GM21447 (cell line): Measurements from ENCODE around the gene DCAF5.

Experiments used
- ATAC-seq: cut with Tn5 transposase; IDR thresholded peaks from one replicate; pipeline ENCODE4 v1.9.1; 2021; ENCODE audit not compliant: unreplicated experiment

The DCAF5 gene

DNA sequence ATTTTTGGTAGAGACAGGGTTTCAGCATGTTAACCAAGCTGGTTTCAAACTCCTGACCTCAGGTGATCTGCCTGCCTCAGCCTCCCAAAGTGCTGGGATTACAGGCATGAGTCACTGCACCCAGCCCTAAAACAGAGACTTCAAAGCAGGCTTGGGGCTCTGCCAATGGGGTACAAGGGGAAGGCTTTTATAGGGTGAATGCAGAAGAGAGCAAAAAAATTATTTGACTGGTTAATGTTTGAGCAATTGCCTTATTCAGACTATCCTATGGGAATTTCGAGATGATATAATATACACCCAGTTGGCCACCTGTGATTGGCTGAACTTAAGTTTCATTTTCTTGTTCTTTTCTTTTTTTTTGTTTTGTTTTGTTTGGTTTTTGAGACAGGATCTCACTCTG, 142.3 kb downstream of the DCAF5 start:
- no peak for ATAC-seq

DNA sequence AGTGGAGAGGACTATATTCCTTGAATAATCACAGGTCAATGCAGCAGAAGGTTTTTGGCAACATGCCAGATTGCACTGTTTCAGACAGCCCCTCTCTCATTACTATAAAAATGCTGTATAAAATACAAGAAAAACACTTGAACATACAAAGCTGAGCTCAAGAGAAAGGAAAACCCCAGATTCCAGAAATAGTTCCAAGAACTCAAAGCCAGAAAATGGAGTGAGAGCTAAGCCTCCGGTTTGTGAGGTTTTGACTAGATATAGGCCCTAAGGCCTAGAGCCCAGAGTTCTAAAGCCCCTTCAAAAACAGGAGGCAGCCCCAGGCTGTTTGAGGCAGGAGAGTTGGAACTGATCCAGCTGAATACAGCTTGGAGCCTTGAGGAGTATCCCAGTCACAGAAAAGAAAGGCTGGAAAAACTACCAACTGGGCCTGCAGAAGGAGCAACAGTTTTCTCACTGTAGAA, 144.5 kb downstream of the DCAF5 start:
- ATAC-seq, result no peak

DNA sequence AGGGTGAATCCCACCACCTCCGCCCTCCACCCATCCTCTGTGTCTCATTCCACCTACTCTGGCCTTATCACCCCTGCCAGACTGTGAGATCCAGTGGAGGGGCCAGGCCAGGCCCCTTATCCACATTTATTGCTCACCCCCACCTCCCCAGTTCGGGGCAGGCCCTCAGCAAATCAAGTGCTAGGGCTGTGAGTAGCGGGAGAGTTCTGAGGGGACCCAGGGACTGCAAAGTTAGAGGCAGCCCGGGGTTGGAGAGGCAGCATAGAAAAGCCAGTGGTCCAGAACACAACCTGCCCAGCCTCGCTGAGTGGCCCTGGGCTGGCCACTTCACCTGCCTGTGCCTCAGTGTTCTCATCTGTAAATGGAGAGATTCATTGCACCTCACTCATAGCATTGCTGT, 146.6 kb downstream of the DCAF5 start:
- no peak for ATAC-seq

DNA sequence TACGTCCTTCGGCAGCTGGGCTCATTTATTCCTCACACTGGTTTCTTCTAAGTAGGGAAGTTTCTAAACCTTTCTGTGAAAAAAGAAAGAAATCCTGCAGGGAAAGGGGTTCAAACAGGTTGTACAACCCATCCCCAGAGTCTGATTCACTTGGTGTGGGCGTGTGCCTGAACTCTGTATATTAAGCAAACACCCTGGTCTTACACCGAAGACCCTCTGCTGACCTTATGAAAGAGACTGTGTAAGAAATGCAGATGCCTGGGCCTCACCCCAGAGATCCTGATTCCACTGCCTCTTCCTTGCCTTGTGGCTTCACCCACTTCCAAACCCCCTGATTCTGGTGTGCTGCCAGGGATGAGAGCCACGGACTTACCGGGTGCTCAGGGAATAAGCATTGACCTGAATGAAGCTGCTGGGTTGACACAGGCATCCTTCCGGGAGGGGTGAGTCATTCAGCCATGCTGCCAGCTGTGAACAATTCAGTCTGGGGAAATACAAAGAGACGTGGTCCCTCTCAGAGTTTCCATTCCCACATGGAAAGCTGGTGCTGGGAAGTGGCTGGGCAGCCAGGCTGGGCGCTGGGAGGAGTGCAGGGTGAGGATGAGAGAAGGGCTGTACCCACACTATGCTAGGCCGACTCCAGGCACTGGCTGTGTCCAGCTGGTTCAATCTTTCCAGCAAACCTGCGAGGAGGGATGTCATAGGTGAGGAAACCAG, 147.3 kb downstream of the DCAF5 start:
- ATAC-seq, result no peak

- ATAC-seq, result no peak
Observed at GRCh38 chr14:69004731-69005431, 148.0 kb downstream of the DCAF5 start.

DNA sequence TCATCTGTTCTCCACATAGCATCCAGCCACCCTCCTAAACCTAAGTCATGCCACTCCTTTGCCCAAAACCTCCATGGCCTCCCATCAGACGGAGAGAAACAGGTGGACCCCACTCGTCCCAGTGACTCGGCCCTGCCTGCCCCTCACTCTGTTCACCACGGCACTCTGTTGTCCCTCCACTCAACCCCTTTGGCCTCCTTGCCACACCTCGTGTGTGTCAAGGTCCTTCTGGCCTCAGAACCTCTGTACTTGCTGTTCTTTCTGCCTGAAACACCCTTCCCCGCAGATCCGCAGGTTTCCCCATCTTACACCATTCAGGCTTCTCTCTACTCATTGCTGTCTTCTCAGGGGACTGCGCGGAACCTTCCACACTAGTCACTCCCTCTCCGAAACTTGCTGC, 149.3 kb downstream of the DCAF5 start:
- ATAC-seq, result no peak

DNA sequence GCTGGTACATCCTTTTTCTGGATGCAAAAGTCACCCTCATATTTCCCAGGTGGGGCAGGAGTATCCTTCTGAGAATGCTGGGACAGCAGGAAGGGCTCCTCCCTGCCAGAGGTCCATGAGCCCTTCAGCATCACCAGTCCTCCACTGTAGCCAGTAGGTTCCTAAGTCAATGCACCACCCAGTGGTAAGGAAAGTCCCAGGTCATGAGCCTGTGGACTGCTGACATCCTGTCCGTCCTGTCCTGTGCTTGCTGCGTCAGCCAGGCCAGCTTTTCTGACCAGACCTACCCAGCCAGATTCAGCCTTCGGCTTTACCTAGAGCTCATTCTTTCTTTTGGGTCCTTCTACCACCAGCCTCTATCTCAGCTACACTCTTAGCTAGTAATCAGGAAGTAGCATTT, 150.8 kb downstream of the DCAF5 start:
- no peak for ATAC-seq

DNA sequence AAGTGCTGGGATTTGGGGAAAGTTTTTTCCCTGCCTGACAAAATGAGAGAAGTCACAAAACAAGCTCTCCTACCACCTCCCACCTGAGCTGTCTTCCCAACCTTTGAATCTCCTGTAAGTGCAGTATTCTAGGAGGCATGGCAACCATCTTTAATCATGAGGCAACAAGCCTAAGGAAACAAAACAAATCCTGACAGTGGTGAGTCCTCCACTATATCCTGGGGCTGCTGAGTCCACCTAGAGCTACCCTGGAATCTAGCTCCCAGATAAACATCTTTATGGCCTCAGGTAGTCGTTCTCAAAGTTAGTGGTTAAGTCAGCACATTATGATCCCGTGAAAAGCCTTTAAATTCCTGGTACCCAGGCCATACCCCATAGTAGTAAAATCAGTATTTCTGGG, 151.5 kb downstream of the DCAF5 start:
- ATAC-seq, result no peak
